Activated T-helper 1 cell treated with anti-CD3 and anti-CD28 coated beads, Interleukin-2, amount 50 U/mL, for 16 hours (primary cell): ENCODE results near the gene PANK4.

ENCODE experiments used
- DNase-seq, 2 donors: peaks; one replicate each; pipeline ENCODE4 v3.0.0-alpha.2; 2020; ENCODE audit warnings: low read depth in 1 of 2, low spot score in 1 of 2

The PANK4 gene

DNA sequence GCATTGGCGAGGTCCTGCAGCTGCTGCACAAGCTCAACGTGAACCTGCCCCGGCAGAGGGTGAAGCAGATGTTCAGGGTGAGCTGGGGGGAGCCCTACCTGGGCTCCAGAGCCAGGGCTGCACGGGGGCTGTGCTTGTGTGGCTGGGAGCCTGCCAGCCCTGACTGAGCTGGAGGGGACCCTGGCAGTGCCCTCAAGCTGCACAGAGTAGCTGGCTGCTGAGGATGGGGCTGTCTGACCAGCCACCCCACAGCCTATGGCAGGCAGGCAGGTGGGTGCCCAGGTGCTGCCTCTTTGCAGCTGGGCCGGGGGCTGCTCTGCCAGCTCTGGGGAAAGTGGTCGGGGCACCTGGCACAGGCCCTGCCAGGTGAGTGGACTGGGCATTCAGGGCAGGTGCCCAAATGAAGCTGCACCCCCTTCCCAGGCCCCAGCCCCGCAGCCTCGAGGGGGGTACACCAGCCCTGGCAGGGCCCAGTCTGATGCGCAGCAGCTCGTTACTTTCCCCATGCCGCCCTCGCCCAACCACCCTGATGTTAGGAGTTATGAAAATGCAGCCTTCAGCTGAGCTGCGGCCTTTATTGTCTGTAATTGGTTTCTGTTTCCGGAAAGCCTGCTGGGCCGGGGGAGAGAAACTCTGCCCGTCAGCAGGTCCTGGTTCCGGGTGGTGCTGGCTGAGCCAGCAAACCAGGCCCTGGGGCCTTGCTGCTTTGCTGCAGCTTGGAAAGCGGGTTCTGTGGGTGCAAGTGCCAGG is 46.0 kb downstream of the PANK4 start:
- DNase-seq = no peak

DNA sequence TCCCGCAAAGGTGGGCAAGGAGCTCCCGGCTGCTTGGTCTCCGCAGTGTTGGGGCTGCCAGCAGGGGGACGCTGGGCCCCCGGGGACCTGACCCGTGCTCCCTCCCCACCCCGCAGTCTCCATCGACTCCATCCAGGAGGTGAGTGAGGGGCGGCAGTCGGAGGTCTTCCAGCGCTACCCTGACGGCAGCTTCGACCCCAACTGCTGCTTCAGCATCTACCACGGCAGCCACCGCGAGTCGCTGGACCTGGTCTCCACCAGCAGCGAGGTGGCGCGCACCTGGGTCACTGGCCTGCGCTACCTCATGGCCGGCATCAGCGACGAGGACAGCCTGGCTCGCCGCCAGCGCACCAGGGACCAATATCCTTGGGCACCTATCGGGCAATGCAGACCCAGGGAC is 46.8 kb downstream of the PANK4 start:
- DNase-seq = no peak

DNA sequence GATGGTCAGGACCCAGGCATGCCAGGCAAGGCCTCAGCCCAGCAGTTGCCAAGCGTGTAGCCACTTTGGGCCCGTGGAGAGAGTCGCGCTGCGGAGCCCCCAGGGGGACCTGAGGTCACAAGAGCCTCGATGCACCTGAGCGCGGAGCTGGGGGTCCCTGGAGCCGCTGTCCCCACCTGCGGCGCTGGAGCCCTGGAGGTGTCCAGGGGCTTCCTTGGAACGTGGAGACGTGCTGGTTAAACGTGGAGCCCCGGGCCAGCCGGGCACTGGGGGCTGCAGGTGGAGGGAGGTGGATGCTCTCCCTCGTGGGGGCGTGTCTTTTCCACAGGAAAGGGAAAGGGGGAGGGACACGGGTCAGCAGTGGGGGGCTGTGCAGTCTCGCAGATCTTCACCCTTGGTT is 47.2 kb downstream of the PANK4 start:
- no peak for DNase-seq

DNA sequence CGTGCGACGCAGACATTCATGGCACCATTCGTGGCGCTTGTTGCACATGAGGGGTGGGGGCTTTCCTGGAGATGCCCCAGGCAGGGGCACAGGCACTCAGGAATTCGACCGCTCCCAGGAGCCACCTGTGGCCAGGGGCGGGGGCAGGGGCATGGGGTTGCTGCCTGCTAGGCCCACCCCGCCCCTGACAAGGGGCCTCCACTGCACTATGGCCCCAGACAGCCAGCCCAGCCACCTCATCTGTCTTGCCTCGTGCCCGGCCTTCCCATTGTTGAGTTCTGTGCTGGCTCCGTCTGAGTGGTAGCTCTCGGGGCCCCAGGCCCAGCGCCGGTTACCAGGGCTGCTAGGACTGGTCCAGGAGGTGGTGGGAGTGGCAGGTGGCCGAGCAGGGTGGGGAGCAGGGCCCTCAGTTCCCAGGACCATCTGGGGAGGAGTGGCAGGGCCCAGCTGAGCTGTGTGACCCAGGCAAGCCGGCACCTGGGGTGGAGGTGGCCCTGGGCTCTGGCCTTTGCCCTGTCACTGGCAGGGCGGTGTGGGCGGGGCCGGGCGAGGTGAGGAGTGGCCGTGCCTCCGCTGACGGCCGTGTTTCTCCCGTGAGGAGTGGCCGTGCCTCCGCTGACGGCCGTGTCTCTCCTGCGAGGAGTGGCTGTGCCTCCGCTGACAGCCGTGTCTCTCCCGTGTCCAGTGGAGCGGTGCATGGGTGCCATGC is 48.5 kb downstream of the PANK4 start:
- no peak for DNase-seq

DNA sequence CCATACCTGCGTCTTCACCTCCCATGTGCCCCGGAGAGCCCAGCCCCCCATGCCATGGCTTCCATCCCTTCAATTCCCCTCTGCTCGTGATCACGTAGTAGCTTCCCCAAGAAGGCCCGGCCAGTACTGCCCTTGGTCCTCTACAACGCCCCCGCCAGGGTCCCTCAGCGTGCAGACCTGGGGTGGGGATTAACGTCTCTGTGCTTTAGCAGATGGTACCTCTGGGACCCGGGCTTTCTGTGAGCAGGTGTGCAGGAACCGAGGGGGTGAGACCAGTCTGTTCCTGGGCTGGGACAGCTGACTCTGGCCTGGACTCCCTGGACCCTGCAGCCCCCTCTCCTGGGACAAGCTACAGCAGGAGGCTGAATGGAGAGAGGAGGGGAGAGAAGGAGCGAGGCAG is 49.1 kb downstream of the PANK4 start:
- DNase-seq = no peak

DNA sequence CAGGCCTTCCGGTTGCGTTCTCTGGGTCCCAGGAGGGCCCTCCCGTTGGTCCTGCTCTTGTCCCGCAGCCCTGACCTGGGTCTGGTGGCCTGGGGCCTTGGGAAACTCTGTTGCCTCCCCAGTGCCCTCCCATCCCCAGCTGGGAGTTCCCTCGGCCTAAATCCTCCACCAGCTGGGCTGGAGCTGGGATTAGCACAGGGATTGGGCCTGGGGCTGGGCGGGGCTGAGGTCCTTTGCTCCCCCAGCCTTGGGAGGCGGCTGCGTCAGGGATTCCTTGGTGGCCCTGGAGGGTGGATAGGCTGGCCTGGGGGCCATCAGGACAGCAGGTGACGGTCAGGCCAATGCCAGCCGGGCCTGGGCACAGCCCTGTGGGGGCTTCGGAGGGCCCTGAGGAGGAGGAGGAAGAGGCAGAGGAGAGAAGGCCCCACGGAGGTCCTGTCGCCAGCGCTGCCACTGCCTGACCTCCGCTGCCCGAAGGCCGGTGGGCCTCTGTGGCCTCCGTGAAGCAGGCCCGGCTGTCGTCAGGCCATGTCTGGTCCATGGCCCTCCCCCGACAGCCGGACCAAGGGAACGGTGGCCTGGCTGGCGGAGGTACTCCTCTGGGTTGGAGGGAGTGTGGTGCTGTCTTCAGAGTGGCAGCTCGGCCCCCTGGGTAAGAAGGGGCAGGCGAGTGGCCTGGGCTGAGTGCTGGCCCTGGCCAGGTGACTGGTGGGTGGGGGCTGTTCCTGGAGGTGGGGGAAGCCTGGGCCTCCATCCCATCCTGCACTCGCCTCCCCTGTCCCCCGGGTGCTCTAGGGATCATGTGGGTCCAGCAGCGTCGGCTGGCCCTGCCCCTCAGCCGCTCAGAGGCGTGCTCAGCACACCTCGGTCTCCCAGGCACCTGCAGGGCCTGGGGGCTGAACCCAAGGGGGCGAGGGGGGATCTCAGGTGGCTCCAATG is 50.1 kb downstream of the PANK4 start, which contains the start of gene PLCH2:
Gene PLCH2 (plus strand): TSS at position 229 of the 939 bp plus-strand sequence. CDS start 300 bp downstream, at position 529.
- DNase-seq = no peak

DNA sequence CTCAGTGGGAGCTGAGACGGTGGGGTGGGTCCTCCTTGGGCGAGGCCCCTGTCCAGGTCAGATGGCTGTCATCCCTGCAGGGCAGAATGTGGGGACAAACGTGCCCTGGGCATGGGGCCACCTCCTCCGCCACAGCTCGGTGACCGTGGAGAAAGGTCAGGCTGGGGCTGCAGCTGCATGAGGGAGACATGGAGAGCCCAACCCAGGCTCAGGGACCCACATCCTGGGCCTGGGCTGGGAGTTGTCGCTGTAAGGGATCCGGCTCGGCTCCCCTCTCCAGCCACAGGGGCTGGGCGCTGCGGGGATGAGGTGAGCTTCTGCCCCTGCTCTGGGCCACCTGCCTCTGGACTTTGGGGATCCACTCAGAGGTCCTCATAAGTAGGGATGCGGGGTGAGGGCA is 50.8 kb downstream of the PANK4 start:
- DNase-seq = no peak

DNA sequence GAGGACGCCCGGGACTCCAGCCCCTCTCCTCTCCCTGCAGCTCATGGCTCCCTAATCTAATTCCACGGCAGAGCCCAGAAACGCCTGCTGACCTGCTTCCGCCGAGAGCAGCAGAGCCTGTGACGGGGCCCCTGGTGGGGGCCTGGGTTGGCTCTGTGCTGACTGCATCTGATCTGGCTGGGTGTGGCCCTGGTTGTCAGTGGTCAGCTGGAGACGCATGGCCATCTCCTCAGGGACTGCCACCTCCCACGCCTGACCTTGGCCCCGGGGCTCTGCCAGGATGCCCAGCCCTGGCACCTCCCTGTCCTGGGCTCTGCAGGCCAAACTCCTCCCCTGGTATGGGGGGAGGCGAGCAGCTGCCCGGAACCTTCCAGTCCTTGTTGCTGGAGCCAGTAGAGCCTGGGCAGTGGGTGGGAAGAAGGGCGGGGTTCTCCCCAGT is 51.4 kb downstream of the PANK4 start:
- DNase-seq = no peak

DNA sequence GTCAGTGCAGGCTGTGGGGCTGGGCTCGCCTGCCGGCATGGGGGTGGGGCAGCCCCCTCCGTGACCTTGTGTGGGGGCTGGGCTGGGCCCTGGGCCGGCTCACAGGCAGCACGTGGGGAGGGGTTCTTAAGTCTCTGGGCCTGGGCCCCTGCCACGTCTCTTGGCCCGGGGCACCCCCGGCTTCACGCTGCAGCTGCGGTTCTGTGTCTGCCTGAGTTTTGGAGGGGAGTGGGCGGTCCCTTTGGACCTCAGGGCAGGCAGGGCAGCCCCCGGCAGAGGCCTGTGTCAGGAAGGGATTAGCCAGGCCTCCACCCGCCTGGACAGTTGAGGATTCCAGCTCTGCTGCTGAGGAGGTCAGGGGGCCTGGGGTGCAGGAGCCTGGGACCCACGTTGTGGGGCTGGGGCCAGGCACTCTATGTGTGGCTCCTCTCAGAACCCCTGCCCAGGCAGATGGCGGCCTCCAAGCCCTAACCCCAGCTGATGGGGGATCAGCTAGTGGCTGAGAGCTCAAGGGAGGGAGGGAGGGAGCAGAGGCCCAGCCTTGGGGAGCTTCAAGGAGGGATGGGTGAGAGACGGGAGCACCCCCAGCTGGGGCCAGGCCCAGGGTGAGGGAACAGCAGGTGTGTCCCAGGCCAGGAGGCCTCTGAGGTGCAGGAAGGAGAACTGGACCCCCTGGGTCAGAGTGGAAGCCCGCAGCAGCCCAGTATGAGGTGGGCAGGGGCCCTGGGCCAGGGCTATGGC is 52.1 kb downstream of the PANK4 start:
- DNase-seq = no peak

DNA sequence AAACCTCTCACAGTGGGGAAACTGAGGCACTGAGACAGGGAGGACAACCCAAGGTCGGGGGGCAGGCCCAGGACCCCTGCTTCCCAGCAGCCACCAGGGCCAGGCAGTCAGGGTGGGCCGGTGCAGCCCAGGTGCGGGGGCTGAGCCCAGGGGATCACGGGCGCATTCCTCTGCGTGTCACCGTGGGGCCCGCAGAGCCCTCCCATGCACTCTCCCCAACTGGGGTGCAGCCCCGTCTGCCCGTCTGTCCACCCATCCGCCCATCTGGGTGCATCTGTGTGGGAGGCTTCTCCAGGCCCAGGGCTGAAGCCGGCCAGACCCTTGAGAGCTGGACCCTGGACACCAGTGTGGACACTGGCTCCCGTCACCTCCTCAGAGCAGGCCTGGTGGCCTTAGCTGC is 53.2 kb downstream of the PANK4 start:
- DNase-seq = no peak

DNA sequence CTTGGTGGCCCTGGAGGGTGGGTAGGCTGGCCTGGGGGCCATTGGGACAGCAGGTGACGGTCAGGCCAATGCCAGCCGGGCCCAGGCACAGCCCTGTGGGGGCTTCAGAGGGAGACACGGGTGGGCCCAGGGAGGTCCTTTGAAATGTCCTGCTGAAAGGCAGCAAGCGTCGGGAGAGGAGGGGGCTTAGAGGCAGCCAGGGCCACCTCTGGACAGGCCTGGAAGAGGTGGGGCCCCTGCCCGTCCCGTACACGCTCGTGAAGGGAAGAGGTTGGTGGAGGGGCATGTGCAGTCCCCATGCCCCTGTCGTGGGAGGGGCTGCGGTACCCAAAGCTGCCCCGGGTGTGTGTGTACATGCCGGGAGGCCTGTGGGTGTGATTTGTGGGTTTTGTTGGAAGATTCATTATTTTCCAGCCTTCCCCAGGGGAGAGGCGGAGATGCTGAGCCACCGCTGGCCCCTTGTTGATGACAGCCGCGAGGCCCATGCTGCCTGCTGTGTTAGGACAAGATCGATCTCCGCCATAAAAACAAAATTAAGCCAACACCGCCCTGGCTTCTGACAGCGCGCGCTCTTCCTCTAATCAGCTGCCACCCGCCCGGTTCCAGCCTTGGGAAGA is 53.7 kb downstream of the PANK4 start:
- DNase-seq = no peak

DNA sequence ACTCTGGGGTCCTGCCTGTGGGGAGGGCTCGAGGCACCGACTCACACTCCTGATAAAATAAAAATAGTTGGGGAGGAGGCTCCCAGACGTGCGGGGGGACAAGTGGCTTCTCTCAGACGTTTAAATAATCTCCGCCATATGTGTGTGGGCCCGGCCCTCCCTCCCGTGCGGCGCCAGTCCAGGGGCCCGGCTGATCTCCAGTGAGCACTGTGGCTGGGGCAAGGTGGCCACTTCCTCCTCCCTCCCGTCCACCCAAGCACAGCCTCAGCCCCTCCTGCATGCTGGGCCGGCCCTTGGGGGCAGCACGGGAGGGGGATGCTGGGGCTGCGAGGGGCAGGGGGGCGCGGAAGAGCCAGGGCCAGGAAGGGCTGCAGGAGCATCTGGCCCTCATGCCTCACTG is 54.3 kb downstream of the PANK4 start:
- no peak for DNase-seq

DNA sequence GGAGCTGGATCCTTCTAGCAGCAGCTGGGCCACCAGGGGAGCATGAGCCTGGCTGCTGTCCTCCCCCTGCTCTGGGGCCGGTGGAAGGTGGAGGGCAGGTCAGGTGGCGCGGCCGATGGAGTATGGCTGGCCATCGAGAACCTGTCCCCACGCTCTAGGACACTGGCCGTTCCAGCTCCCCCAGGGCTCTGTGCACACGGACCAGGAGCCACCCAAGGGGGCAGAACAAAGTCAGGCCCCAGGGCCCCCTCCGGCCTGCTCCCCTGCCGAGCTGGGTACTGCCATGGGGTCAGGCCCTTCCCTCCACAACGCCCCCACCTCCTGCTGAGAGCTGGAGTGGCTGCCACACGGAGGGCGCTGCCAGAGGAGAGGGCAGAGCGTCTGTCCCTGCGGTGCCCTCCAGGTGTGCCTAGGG is 54.8 kb downstream of the PANK4 start:
- no peak for DNase-seq

DNA sequence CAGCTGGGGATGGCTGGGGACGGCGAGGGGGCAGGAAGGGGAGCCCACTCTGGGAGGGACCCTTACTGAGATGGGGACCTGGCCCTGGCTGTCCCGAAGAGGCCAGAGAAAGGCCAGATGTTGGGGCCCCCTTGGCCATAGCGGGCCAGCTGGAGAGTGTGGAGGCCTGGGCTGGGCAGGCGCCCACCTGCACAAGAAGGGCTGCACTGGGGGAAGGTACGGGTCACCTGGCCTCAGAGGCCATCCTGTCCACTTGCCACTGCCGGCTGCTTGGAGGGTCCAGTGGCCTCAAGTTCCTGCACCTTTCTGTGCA is 55.3 kb downstream of the PANK4 start:
- DNase-seq = no peak

DNA sequence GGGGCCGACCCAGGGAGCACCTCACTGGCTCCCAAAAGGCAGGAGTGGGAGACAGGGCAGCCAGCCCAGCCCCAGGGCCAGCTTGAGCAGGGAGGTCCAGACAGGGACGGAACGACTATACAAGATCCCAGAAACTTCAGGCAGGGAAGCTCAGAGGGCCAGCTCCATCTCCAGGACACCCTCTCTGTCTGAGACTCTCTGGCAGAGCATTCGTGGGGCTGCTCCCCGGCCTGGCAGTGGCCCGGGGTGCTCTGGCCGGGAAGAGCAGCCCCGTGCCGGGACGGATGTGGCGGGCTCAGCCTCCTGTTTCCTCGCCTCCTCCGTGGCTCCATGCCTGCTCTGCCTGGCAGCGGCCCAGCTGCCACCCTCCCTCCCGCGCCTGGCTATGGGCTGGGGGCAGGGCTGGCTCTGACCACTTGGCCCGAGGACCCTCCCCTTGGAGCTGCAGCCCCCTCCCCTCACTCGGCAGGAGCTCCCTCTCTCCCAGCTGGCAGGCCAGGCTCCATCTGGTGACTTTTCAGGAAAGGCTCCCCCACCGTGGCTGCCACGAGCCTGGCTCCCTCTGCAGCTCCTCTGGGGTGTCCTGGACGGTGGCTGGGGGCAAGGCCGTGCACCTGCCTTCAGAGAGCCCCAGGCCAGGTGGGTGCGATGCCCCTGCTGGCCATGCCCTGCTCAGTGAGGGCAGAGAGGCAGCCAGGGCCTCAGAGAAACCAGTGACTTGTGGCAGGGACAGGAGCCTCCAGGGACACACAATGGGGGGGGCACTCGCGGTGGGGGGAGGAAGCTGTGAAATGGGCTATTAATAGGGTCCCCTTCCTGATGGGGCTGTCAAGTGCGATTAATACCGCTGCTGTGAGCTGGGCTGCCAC is 55.9 kb downstream of the PANK4 start:
- no peak for DNase-seq

DNA sequence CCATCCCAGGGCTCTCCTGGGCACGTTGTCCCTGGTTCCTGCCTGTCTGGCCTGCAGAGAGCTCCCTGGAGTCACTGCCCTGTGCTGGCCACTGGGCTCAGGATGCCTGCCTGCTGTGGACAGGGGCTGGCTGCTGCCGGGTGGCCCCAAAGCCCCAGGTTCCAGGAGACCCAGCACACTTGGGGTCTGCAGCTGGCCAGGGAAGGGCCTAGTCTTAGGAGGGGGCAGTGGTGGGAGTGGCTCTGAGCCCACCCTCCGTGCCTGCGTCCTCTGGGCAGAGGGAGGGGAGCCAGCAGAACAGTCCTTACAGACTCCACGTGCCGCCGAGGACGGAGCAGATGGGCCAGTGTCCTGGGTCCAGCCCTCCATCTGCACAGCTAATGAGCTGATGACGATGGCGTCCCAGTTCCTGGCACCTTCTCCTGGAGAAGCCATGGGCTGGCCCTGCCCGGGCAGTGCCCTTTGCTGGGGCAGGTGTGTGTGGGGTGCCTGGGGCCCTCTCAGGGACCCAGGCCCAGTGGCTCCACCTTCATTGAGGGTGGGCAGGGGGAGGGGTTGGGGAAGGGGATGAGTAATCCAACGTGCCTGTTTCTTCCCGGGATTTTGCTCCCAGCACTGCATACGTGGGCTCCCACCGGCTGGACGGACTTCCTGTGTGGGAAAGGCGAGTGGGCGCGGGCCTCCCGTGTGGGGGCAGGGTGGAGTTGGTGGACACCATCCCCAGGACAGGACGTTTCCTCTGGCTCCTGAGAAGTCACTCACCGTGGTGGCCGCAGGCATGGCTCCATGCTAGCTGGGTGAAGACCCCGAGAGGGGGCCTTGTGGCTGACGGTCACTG is 57.1 kb downstream of the PANK4 start:
- no peak for DNase-seq

DNA sequence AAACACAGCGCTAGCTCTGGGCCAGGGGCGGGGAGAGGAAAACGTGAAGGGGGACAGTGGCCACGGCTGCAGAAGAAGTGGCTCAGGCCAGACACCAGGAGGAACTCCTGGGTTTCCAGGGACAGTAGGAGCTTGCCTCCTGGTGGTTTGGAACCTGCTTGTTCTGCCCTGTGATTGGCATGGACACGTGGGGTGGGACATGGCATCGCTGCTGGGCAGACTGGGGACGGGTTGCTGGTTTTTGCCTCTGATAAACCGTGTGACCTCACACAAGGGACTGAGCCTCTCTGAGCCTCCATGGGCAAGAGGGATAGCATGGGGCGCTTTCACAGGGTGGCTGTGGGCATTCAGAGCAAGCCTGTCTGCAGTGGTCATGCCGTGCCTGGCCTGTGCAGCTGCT is 57.9 kb downstream of the PANK4 start:
- DNase-seq = no peak

DNA sequence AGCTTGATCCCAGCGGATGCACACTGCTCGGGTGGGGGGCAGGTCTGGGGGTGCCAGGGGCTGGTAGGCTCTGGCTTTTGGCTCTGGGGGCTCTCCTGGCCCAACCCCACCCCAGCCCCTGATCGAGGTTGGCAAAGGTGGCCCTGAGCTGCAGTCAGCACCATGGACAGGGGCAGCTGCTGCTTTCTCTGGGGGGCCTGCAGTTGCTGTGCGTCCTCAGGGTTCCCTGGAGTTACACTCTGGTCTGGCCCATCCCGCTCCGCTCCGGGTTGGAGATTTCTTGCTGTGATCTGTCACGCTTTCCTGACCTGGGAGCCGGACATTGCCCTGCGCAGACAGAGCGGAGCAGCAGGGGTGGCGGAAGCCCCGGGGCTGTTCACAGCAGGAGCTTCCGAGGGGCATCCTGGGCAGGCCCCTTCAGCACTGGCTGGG is 58.3 kb downstream of the PANK4 start:
- DNase-seq = peak in 1 of 2 donors; percentile 17
